GM12878 (cell line): Measurements from ENCODE around the gene SLC29A4. TPM values are rescaled to one million over a fixed set of nuclear protein-coding genes. Genes with fewer than 3 reads are reported as not detected.

Experiments
- ATAC-seq: fragments of 200-7000 bp; cut with Tn5 transposase; 3 replicates; pipeline ENCODE4 v1.9.1; 2020; ENCODE audit warnings: mild to moderate bottlenecking, moderate library complexity
- BruUV-seq: library from RNA; stranded (reverse); fragments of 400-500 nt; replicated peaks from 2 replicates; lab custom pipeline; 2021; lab: Mats Ljungman, UMichigan
- CTCF ChIA-PET: fragments of 300-600 bp; sonication (Branson Sonifier 250); formaldehyde crosslinking; extraction: SDS; loops from one replicate; lab custom pipeline; 2021; ENCODE audit warnings: inconsistent platforms; lab: Yijun Ruan, JAX
- POLR2A ChIA-PET: fragments of 350-600 bp; formaldehyde crosslinking; extraction: SDS; loops from one replicate; lab custom pipeline; 2021; ENCODE audit warnings: inconsistent platforms; lab: Charles Lee
- RAD21 ChIA-PET: fragments of 300-600 bp; sonication (Branson Sonifier 250); formaldehyde crosslinking; loops from one replicate; lab custom pipeline; 2023; ENCODE audit warnings: antibody characterized with exemption; ENCODE audit not compliant: unreplicated experiment; lab: Charles Lee
- SMC1A ChIA-PET: fragments of 300-600 bp; sonication (Branson Sonifier 250); formaldehyde crosslinking; loops from one replicate; lab custom pipeline; 2023; ENCODE audit not compliant: unreplicated experiment, uncharacterized antibody; lab: Charles Lee
- DNase-seq: peaks from one replicate; pipeline ENCODE4 v3.0.0-alpha.2; 2011; ENCODE audit warnings: low read depth, low spot score
- FAIRE-seq: peaks from 3 replicates; lab custom pipeline; 2011; peaks lifted over from hg19 to GRCh38; lab: Jason Lieb, UNC
- H2AFZ ChIP-seq: 2 replicates; pipeline ENCODE4 v1.6.0; 2011; ENCODE audit warnings: low read depth, low read length, control low read depth; ENCODE audit not compliant: control insufficient read depth
- H3K27ac ChIP-seq: 2 replicates; pipeline ENCODE4 v1.5.1; 2011; ENCODE audit warnings: control low read depth; ENCODE audit not compliant: control insufficient read depth, insufficient read depth
- H3K27me3 ChIP-seq, 2 experiments: replicated peaks in 1 of 2; 2 replicates each; pipeline versions ENCODE4 v1.6.0 to v1.6.1; 2011; ENCODE audit warnings: low read length in 1 of 2; ENCODE audit not compliant: control insufficient read depth in 2 of 2, insufficient read depth in 2 of 2
- H3K36me3 ChIP-seq, 2 experiments: 2 replicates each; pipeline ENCODE4 v1.5.1; 2011; ENCODE audit warnings: low read length in 1 of 2; ENCODE audit not compliant: control insufficient read depth in 2 of 2, insufficient read depth in 2 of 2
- H3K4me1 ChIP-seq: 2 replicates; pipeline ENCODE4 v1.6.1; 2011; ENCODE audit warnings: mild to moderate bottlenecking, low read length, moderate library complexity, mixed read lengths; ENCODE audit not compliant: control insufficient read depth, insufficient read depth
- H3K4me2 ChIP-seq: 2 replicates; pipeline ENCODE4 v1.6.0; 2011; ENCODE audit warnings: control low read depth; ENCODE audit not compliant: control insufficient read depth, insufficient read depth
- H3K4me3 ChIP-seq: fragments of 200-600 bp; sonication (generic); 2 replicates; pipeline ENCODE4 v1.5.1; 2016
- H3K79me2 ChIP-seq: 2 replicates; pipeline ENCODE4 v1.6.0; 2011; ENCODE audit warnings: low read length; ENCODE audit not compliant: control insufficient read depth, insufficient read depth
- H3K9ac ChIP-seq: 2 replicates; pipeline ENCODE4 v1.8.0; 2011; ENCODE audit warnings: low read length, control low read depth, mixed read lengths; ENCODE audit not compliant: control insufficient read depth, insufficient read depth
- H3K9me3 ChIP-seq: replicated peaks from 3 replicates; pipeline ENCODE4 v1.5.1; 2011; ENCODE audit warnings: mild to moderate bottlenecking, low read length; ENCODE audit not compliant: control insufficient read depth, insufficient read depth
- H4K20me1 ChIP-seq: 2 replicates; pipeline ENCODE4 v1.6.0; 2011; ENCODE audit not compliant: control insufficient read depth, insufficient read depth
- CHD2 ChIP-seq: IDR thresholded peaks from 2 replicates; pipeline ENCODE4 v1.6.1; 2011; ENCODE audit warnings: low read depth, low read length, improper control_type of control experiment, borderline replicate concordance
- FOS ChIP-seq: IDR thresholded peaks from 3 replicates; pipeline ENCODE4 v1.6.1; 2011; ENCODE audit warnings: borderline replicate concordance; ENCODE audit not compliant: insufficient read length; ENCODE audit errors: extremely low read depth
- FOXK2 ChIP-seq: fragments of 450-650 bp; IDR thresholded peaks from 2 replicates; pipeline ENCODE4 v1.6.1; 2017; ENCODE audit warnings: mild to moderate bottlenecking, moderate library complexity
- GATAD2B ChIP-seq: fragments of 450-650 bp; conservative IDR thresholded peaks from 2 replicates; pipeline ENCODE4 v1.6.1; 2017; ENCODE audit warnings: low read depth, mild to moderate bottlenecking, moderate library complexity
- HCFC1 ChIP-seq: fragments of 150-350 bp; IDR thresholded peaks from 2 replicates; pipeline ENCODE4 v1.6.1; 2014; ENCODE audit warnings: low read length
- RUNX3 ChIP-seq: IDR thresholded peaks from 2 replicates; pipeline ENCODE4 v1.6.1; 2012; ENCODE audit warnings: low read length, inconsistent platforms
- SIN3A ChIP-seq: IDR thresholded peaks from 2 replicates; pipeline ENCODE4 v1.6.1; 2012; ENCODE audit warnings: low read depth, low read length, improper control_type of control experiment
- STAT1 ChIP-seq: fragments of 450-650 bp; conservative IDR thresholded peaks from 2 replicates; pipeline ENCODE4 v1.6.1; 2014; ENCODE audit warnings: antibody characterized with exemption, mild to moderate bottlenecking
- SUZ12 ChIP-seq: fragments of 200-600 bp; sonication (generic); IDR thresholded peaks from one replicate; pipeline ENCODE4 v1.6.1; 2018; ENCODE audit warnings: antibody characterized with exemption, mild to moderate bottlenecking; ENCODE audit not compliant: unreplicated experiment
- TAF1 ChIP-seq: IDR thresholded peaks from 2 replicates; pipeline ENCODE4 v1.6.1; 2011; ENCODE audit warnings: mild to moderate bottlenecking, low read depth, low read length, borderline replicate concordance
- TCF7 ChIP-seq: IDR thresholded peaks from 2 replicates; pipeline ENCODE4 v1.6.1; 2014; ENCODE audit warnings: antibody characterized with exemption, borderline replicate concordance
- WGBS: methylation state at CpG from one replicate; pipeline ENCODE4 v1.1.6; 2016; ENCODE audit warnings: low lambda C conversion rate; ENCODE audit not compliant: insufficient replicate concordance, insufficient coverage; ENCODE audit errors: missing lambda C conversion rate; 5-methylcytosine and 5-hydroxymethylcytosine counted together
- in situ Hi-C: fragments of 300-500 bp; cut with MboI; formaldehyde crosslinking; loops from 9 replicates; pipeline ENCODE4 v1.14.3; 2018; ENCODE audit warnings: mixed read lengths
- intact Hi-C: fragments of 100-400 bp; cut with micrococcal nuclease; formaldehyde crosslinking; loops from one replicate; pipeline ENCODE4 v1.14.2; 2022; ENCODE audit not compliant: unreplicated experiment
- polyA plus RNA-seq, 11 experiments: library from polyadenylated mRNA; depleted of rRNA in 4 of 11; unstranded in 6 of 11; stranded (reverse) in 5 of 11; fragments of >200 nt; fragmentation: Nextera tagmentation in 4 of 11; fragmentation: Illumina TruSeq in 1 of 11; extraction: Ambion mirVana in 4 of 11; extraction: Trizol in 1 of 11; gene quantifications; 1 replicate in 1 of 11; 2 replicates in 10 of 11; pipeline versions ENCODE4 v1.2.1 to v1.2.3, GENCODE V29; 2011 to 2016; ENCODE audit warnings: inconsistent platforms in 2 of 11, missing spikeins in 2 of 11, low read depth in 1 of 11
- total RNA-seq, 4 experiments: library from RNA; depleted of rRNA in 3 of 4; stranded (reverse); fragments of >200 nt in 3 of 4; fragmentation: Illumina TruSeq in 1 of 4; extraction: Trizol in 1 of 4; gene quantifications; 2 replicates each; pipeline versions ENCODE4 v1.2.1 to v1.2.3, GENCODE V29; 2013 to 2021
- TF ChIP-seq, protein P1 (sequence below): fragments of 450-650 bp; IDR thresholded peaks from 2 replicates; pipeline ENCODE4 v1.6.1; 2018; ENCODE audit warnings: mild to moderate bottlenecking, low read depth, moderate library complexity; ENCODE audit not compliant: partially characterized antibody
- TF ChIP-seq, protein P2 (sequence below): IDR thresholded peaks from 2 replicates; pipeline ENCODE4 v1.6.1; 2012; ENCODE audit warnings: mild to moderate bottlenecking, low read depth, low read length
- TF ChIP-seq, protein P3 (sequence below): IDR thresholded peaks from 2 replicates; pipeline ENCODE4 v1.6.1; 2012; ENCODE audit warnings: low read depth, low read length, improper control_type of control experiment
- TF ChIP-seq, protein P4 (sequence below), 3 experiments: IDR thresholded peaks in 2 of 3; conservative IDR thresholded peaks in 1 of 3; 2 replicates each; pipeline ENCODE4 v1.5.1; 2011; ENCODE audit warnings: low read depth in 3 of 3, low read length in 3 of 3, mild to moderate bottlenecking in 3 of 3, control low read depth in 2 of 3, moderate library complexity in 2 of 3, inconsistent platforms in 1 of 3, mixed read lengths in 1 of 3; ENCODE audit not compliant: control insufficient read depth in 2 of 3, insufficient read depth in 1 of 3; ENCODE audit errors: extremely low read depth in 1 of 3

SLC29A4 gene
- total and polyA plus RNA-seq, 10 of the 15 experiments (the other 5 are each of a cell fraction or from before 2014, with no cell fraction given): 0.11 to 0.72 (median 0.23) TPM; not detected in 3

DNA sequence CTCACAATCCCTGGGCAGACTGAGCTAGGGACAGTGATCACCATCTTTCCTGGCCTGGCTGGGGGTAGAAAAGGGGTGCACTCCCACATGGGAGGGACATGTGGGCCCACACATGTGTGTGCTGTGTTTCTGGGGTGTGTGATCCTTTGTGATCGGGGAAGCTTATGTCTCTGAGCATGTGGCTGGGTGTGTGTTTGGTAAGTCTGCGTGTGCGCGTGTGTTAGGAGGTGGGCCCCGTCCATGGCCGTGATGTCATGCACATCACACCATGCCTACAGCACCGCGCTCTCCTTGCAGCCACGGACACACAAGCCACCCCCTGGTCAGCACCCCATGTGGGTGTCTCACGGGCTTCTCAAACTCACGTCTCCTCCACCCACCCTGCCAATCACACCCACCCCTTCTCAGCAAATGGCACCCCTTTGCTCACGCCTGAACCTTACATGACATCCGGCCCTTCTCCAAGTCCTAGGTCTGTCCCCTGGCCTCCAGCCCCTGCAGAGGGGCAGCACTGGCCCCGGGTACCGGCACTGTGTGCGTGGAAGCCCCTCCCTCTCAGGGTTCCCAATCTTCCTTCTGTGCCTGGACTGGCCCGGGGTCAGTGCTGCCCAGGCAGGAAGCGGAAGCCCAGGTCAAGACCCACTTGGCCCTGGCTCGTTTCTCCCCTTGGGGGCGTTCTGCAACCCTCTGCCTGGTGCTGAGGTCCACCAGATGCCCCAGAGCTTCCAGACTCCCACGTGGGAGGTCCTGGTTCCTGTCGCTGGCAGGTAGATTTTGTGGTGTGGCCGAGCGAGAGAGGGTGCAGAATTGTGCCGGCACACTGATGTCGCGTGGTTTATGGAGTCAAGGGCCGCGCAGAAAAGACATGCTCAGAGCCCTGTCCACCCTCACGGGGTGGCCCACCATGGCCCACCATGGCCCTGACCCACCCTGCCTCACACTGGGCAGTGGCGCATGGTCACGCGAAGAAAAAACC lies 12.6 kb downstream of the SLC29A4 start:
- H2AFZ ChIP-seq: no peak overlapping the region
- intact Hi-C loops (no loop called here), in situ Hi-C loops (no loop called here)
- H3K27ac ChIP-seq: no peak overlapping the region
- FAIRE-seq (no peak), ATAC-seq (no peak), DNase-seq (no peak)
- no peaks in the 10 kb centered on the region; the same call in 2 of the 3 replicates for H3K9me3 ChIP-seq
- H3K4me3 ChIP-seq: no peak overlapping the region
- ChIA-PET POLR2A (no interaction called here), CTCF (no interaction called here), RAD21 (no interaction called here), SMC1A (no interaction called here)
- no peak overlapping the region for H3K4me2 ChIP-seq
- no peaks in the 10 kb centered on the region for H3K36me3 ChIP-seq
- no peaks in the 10 kb centered on the region for H3K79me2 ChIP-seq
- H3K27me3 ChIP-seq: no peaks in the 10 kb centered on the region
- no TSS peak for BruUV-seq
- H3K4me1 ChIP-seq: peaks cover 3% of the 10 kb centered on the region; the same call in 1 of the 2 replicates
- no peaks in the 10 kb centered on the region for H4K20me1 ChIP-seq
- WGBS: 88% methylated on average over 29 of the region's 33 CpGs
- H3K9ac ChIP-seq: no peak overlapping the region
- TF ChIP-seq CHD2 (no peak), FOS (no peak), SUZ12 (no peak), TAF1 (no peak), HCFC1 (no peak), SIN3A (no peak), RUNX3 (no peak), FOXK2 (no peak), STAT1 (no peak), GATAD2B (no peak), TCF7 (no peak)
- TF ChIP-seq, protein P1, sequence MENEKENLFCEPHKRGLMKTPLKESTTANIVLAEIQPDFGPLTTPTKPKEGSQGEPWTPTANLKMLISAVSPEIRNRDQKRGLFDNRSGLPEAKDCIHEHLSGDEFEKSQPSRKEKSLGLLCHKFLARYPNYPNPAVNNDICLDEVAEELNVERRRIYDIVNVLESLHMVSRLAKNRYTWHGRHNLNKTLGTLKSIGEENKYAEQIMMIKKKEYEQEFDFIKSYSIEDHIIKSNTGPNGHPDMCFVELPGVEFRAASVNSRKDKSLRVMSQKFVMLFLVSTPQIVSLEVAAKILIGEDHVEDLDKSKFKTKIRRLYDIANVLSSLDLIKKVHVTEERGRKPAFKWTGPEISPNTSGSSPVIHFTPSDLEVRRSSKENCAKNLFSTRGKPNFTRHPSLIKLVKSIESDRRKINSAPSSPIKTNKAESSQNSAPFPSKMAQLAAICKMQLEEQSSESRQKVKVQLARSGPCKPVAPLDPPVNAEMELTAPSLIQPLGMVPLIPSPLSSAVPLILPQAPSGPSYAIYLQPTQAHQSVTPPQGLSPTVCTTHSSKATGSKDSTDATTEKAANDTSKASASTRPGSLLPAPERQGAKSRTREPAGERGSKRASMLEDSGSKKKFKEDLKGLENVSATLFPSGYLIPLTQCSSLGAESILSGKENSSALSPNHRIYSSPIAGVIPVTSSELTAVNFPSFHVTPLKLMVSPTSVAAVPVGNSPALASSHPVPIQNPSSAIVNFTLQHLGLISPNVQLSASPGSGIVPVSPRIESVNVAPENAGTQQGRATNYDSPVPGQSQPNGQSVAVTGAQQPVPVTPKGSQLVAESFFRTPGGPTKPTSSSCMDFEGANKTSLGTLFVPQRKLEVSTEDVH: no peak
- TF ChIP-seq, protein P2, sequence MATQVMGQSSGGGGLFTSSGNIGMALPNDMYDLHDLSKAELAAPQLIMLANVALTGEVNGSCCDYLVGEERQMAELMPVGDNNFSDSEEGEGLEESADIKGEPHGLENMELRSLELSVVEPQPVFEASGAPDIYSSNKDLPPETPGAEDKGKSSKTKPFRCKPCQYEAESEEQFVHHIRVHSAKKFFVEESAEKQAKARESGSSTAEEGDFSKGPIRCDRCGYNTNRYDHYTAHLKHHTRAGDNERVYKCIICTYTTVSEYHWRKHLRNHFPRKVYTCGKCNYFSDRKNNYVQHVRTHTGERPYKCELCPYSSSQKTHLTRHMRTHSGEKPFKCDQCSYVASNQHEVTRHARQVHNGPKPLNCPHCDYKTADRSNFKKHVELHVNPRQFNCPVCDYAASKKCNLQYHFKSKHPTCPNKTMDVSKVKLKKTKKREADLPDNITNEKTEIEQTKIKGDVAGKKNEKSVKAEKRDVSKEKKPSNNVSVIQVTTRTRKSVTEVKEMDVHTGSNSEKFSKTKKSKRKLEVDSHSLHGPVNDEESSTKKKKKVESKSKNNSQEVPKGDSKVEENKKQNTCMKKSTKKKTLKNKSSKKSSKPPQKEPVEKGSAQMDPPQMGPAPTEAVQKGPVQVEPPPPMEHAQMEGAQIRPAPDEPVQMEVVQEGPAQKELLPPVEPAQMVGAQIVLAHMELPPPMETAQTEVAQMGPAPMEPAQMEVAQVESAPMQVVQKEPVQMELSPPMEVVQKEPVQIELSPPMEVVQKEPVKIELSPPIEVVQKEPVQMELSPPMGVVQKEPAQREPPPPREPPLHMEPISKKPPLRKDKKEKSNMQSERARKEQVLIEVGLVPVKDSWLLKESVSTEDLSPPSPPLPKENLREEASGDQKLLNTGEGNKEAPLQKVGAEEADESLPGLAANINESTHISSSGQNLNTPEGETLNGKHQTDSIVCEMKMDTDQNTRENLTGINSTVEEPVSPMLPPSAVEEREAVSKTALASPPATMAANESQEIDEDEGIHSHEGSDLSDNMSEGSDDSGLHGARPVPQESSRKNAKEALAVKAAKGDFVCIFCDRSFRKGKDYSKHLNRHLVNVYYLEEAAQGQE: no peak
- TF ChIP-seq, protein P3, sequence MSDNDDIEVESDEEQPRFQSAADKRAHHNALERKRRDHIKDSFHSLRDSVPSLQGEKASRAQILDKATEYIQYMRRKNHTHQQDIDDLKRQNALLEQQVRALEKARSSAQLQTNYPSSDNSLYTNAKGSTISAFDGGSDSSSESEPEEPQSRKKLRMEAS: no peak
- TF ChIP-seq, protein P4, sequence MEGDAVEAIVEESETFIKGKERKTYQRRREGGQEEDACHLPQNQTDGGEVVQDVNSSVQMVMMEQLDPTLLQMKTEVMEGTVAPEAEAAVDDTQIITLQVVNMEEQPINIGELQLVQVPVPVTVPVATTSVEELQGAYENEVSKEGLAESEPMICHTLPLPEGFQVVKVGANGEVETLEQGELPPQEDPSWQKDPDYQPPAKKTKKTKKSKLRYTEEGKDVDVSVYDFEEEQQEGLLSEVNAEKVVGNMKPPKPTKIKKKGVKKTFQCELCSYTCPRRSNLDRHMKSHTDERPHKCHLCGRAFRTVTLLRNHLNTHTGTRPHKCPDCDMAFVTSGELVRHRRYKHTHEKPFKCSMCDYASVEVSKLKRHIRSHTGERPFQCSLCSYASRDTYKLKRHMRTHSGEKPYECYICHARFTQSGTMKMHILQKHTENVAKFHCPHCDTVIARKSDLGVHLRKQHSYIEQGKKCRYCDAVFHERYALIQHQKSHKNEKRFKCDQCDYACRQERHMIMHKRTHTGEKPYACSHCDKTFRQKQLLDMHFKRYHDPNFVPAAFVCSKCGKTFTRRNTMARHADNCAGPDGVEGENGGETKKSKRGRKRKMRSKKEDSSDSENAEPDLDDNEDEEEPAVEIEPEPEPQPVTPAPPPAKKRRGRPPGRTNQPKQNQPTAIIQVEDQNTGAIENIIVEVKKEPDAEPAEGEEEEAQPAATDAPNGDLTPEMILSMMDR (IDR thresholded peaks at IDR 0.05 in 2 of 3, conservative IDR thresholded peaks at IDR 0.05 in 1 of 3; ENCODE audit: control insufficient read depth in 2 of 3, extremely low read depth in 1 of 3, insufficient read depth in 1 of 3, low read depth in 3 of 3, low read length in 3 of 3): no peak
